C4-2B (cell line): ENCODE data around the gene ACBD4.
A peak's percentile ranks its signal among the peaks of the same experiment; 100 is the strongest.

ENCODE experiments used
- H3K27ac ChIP-seq: fragments of 450-650 bp; 2 replicates; pipeline ENCODE4 v1.5.1; 2017
- CTCF ChIP-seq: fragments of 450-650 bp; conservative IDR thresholded peaks from 2 replicates; pipeline ENCODE4 v1.5.1; 2017; ENCODE audit warnings: mild to moderate bottlenecking
- ZFX ChIP-seq: fragments of 450-650 bp; IDR thresholded peaks from 2 replicates; pipeline ENCODE4 v1.6.1; 2017

Gene ACBD4

GRCh38 chr17:45172232-45172540 is 36.7 kb downstream of the ACBD4 start:
- H3K27ac ChIP-seq: no peak overlapping the region
- TF ChIP-seq ZFX (no peak), CTCF (no peak)

- no peak overlapping the region for H3K27ac ChIP-seq
- no peak for TF ChIP-seq CTCF
- TF ChIP-seq ZFX: no peak
These were observed 37.2 kb downstream of the ACBD4 start for GRCh38 chr17:45172541-45173286.

- no peak for TF ChIP-seq CTCF
- no peak for TF ChIP-seq ZFX
- peak overlapping the region; percentile 11; the same call in 1 of the 2 replicates for H3K27ac ChIP-seq
These were observed 40.2 kb downstream of the ACBD4 start for GRCh38 chr17:45175759-45176115.

- TF ChIP-seq ZFX (no peak), CTCF (no peak)
- no peak overlapping the region for H3K27ac ChIP-seq
These were observed 42.1 kb downstream of the ACBD4 start for GRCh38 chr17:45177563-45177962.

- TF ChIP-seq CTCF: no peak
- no peak for TF ChIP-seq ZFX
- H3K27ac ChIP-seq: no peak overlapping the region
These were observed 48.7 kb downstream of the ACBD4 start for GRCh38 chr17:45184144-45184543.

- H3K27ac ChIP-seq: no peak overlapping the region
- TF ChIP-seq ZFX (no peak), CTCF (no peak)
These were observed 51.4 kb downstream of the ACBD4 start for GRCh38 chr17:45186801-45187354.

GRCh38 chr17:45189009-45189408 is 53.5 kb downstream of the ACBD4 start:
- no peak overlapping the region for H3K27ac ChIP-seq
- TF ChIP-seq ZFX (no peak), CTCF (no peak)
